ENCODE results near the gene CA11. TPM values are rescaled to one million over a fixed set of nuclear protein-coding genes. Genes with fewer than 3 reads are reported as not detected.

Gene CA11
- total and polyA plus RNA-seq, 9 of the 15 experiments (the other 6 are each of a cell fraction or from before 2014, with no cell fraction given) = 2.9 to 19.9 (median 8.3) TPM

GRCh38 chr19:48615231-48616040 lies 30.6 kb downstream of the CA11 start:
- H3K4me2 ChIP-seq (ENCODE audit: insufficient read depth, low read length) = peak overlapping the region; percentile 91; the same call in 1 of the 2 replicates
- CTCF ChIA-PET (ENCODE audit: low intra/inter-chr PET ratio) = no interaction called here

More at GRCh38 chr19:48615231-48616040, 30.6 kb downstream of the CA11 start:
- peaks cover 38% of the 10 kb centered on the region; the same call in 2 of the 3 replicates for H3K36me3 ChIP-seq (ENCODE audit: control insufficient read depth, insufficient read depth, low read length)
- H3K27ac ChIP-seq (ENCODE audit: extremely low read depth, low read depth, low read length) = no peak overlapping the region; the same call in 2 of the 3 replicates
- FAIRE-seq = no peak
- POLR2A ChIA-PET = interaction anchor here (0.8 to 4.7 kb wide), 14 partner anchors 8 to 169 kb away, joined by 3 to 85 read pairs (median 3); partner anchors contain the start of gene SPACA4
- no TSS peak for BruUV-seq (replicated peaks)
- H4K20me1 ChIP-seq (replicated peaks; ENCODE audit: control insufficient read depth, insufficient read depth, low read length) = peaks cover 37% of the 10 kb centered on the region
- H3K4me1 ChIP-seq (replicated peaks in 1 of 2; ENCODE audit: control insufficient read depth in 2 of 2, insufficient read depth in 2 of 2, low read length in 2 of 2) = peaks cover 30 to 63% of the 10 kb centered on the region in 2 experiments; a peak in 4 of 5 replicates
- TF ChIP-seq SUPT5H (IDR thresholded peaks at IDR 0.05) = peak; percentile 5; the same call in 1 of the 2 replicates
- TF ChIP-seq MAFF (IDR thresholded peaks at IDR 0.05; ENCODE audit: low read length) = peak; percentile 38; the same call in 1 of the 2 replicates
- TF ChIP-seq MAFG (tag; conservative IDR thresholded peaks at IDR 0.05) = peak; percentile 65
- TF ChIP-seq C11orf30 (IDR thresholded peaks at IDR 0.05; ENCODE audit: low read depth) = peak; percentile 84
- TF ChIP-seq POLR2AphosphoS5 (IDR thresholded peaks at IDR 0.05; ENCODE audit: control insufficient read depth, insufficient read depth, low read depth, low read length) = 0 out of 2 replicates have a peak, but pooled peaks have one; percentile 8
- TF ChIP-seq ZNF316 (IDR thresholded peaks at IDR 0.05) = peak; percentile 91
- TF ChIP-seq MAFK (IDR thresholded peaks at IDR 0.05; ENCODE audit: low read length) = peak; percentile 58; the same call in 1 of the 2 replicates
- TF ChIP-seq ZNF639 (CRISPR knock-in tag; conservative IDR thresholded peaks at IDR 0.05 in 1 of 2, IDR thresholded peaks at IDR 0.05 in 1 of 2) = no peak
- no peak for TF ChIP-seq USF2 (CRISPR knock-in tag; IDR thresholded peaks at IDR 0.05)
- 0 out of 2 replicates have a peak, but pooled peaks have one; percentile 9 for TF ChIP-seq NFE2 (IDR thresholded peaks at IDR 0.05; ENCODE audit: low read depth)
- TF ChIP-seq ZNF830 (CRISPR knock-in tag; IDR thresholded peaks at IDR 0.05) = no peak
- ATAC-seq = no peak
- peaks cover 44% of the 10 kb centered on the region for H3K79me2 ChIP-seq (ENCODE audit: control insufficient read depth, insufficient read depth, low read length)
- no peak overlapping the region; the same call in 1 of the 2 replicates for H3K4me3 ChIP-seq
- H3K27me3 ChIP-seq (ENCODE audit: control insufficient read depth in 2 of 2, insufficient read depth in 2 of 2, low read length in 2 of 2) = no peaks in the 10 kb centered on the region
- WGBS (ENCODE audit: insufficient coverage, low coverage, missing lambda C conversion rate) = 68% methylated on average over 16 of the region's 19 CpGs
- peaks cover 11% of the 10 kb centered on the region for H3K9me1 ChIP-seq (ENCODE audit: control insufficient read depth, insufficient read depth, low read length)
- no peaks in the 10 kb centered on the region for H3K9me3 ChIP-seq (replicated peaks; ENCODE audit: control insufficient read depth, insufficient read depth, low read depth, low read length)
- in situ Hi-C loops (cut with MboI) = no loop called here
- DNase-seq (ENCODE audit: extremely low read depth in 1 of 4, low spot score in 3 of 4) = peak in 1 of 4 experiments; percentile 7
- H3K9ac ChIP-seq (ENCODE audit: insufficient read depth in 1 of 2, low read depth in 2 of 2, low read length in 2 of 2) = peak overlapping the region in 1 of 2 experiments; percentile 94; a peak in 2 of 4 replicates
- intact Hi-C loops (cut with micrococcal nuclease) = no loop called here
- no peak overlapping the region for H2AFZ ChIP-seq (ENCODE audit: low read depth, low read length)

All from K562 (cell line).